WTC11 (cell line): Measurements from ENCODE around the gene OSBPL6. TPM values are rescaled to one million over a fixed set of nuclear protein-coding genes. Genes with fewer than 3 reads are reported as not detected.

ENCODE experiments used
- ATAC-seq: fragments of 200-7000 bp; cut with Tn5 transposase; 2 replicates; pipeline ENCODE4 v1.10.0; 2021; ENCODE audit warnings: mild to moderate bottlenecking, moderate library complexity
- CTCF ChIA-PET: fragments of 300-600 bp; sonication (Branson Sonifier 250); formaldehyde crosslinking; loops from one replicate; lab custom pipeline; 2021; ENCODE audit warnings: antibody characterized with exemption; lab: Charles Lee
- POLR2A ChIA-PET: fragments of 350-600 bp; sonication (Branson Sonifier 250); formaldehyde crosslinking; loops from one replicate; lab custom pipeline; 2021; ENCODE audit warnings: antibody characterized with exemption; lab: Charles Lee
- DNase-seq: peaks from one replicate; pipeline ENCODE4 v3.0.0; 2021; ENCODE audit warnings: low spot score
- H3K27ac Mint-ChIP-seq: 2 replicates; pipeline ENCODE4 v1.8.0; 2021; ENCODE audit warnings: mixed read lengths
- H3K27me3 Mint-ChIP-seq: 2 replicates; pipeline ENCODE4 v1.8.0; 2021; ENCODE audit warnings: low read depth, mild to moderate bottlenecking, moderate library complexity, mixed read lengths
- H3K36me3 Mint-ChIP-seq: 2 replicates; pipeline ENCODE4 v1.8.0; 2021; ENCODE audit warnings: mixed read lengths
- H3K4me1 Mint-ChIP-seq: 2 replicates; pipeline ENCODE4 v1.8.0; 2022; ENCODE audit warnings: mixed read lengths
- H3K4me3 Mint-ChIP-seq: 2 replicates; pipeline ENCODE4 v1.8.0; 2021; ENCODE audit warnings: mild to moderate bottlenecking, moderate library complexity, mixed read lengths
- H3K9me3 Mint-ChIP-seq: 2 replicates; pipeline ENCODE4 v1.8.0; 2021; ENCODE audit warnings: mixed read lengths
- ARID4B ChIP-seq: sonication (generic); formaldehyde crosslinking; IDR thresholded peaks from 2 replicates; pipeline ENCODE4 v1.8.0; 2023; ENCODE audit warnings: missing genetic modification reagents, mild to moderate bottlenecking, borderline replicate concordance
- ATF6 ChIP-seq: sonication (generic); formaldehyde crosslinking; IDR thresholded peaks from 2 replicates; pipeline ENCODE4 v1.8.1; 2023; ENCODE audit warnings: mild to moderate bottlenecking, missing genetic modification reagents
- CREM ChIP-seq: sonication (generic); formaldehyde crosslinking; IDR thresholded peaks from 2 replicates; pipeline ENCODE4 v1.8.1; 2022; ENCODE audit warnings: mild to moderate bottlenecking, missing genetic modification reagents, moderate library complexity
- ELF4 ChIP-seq: sonication (generic); formaldehyde crosslinking; IDR thresholded peaks from 2 replicates; pipeline ENCODE4 v1.8.1; 2022; ENCODE audit warnings: low read depth, mild to moderate bottlenecking, moderate library complexity, missing genetic modification reagents
- GABPB1 ChIP-seq: sonication (generic); formaldehyde crosslinking; IDR thresholded peaks from 2 replicates; pipeline ENCODE4 v1.8.1; 2023; ENCODE audit warnings: mild to moderate bottlenecking, missing genetic modification reagents
- HMGA2 ChIP-seq: fragments of 250-450 bp; sonication (Bioruptor Pico); IDR thresholded peaks from 2 replicates; pipeline ENCODE4 v1.4.0; 2021; ENCODE audit warnings: mild to moderate bottlenecking, moderate library complexity
- HMGXB4 ChIP-seq: sonication (generic); formaldehyde crosslinking; IDR thresholded peaks from 2 replicates; pipeline ENCODE4 v1.8.1; 2023; ENCODE audit warnings: mild to moderate bottlenecking, moderate library complexity, missing genetic modification reagents
- MLX ChIP-seq: sonication (generic); formaldehyde crosslinking; IDR thresholded peaks from 2 replicates; pipeline ENCODE4 v1.8.1; 2023; ENCODE audit warnings: mild to moderate bottlenecking, missing genetic modification reagents, moderate library complexity
- NFATC4 ChIP-seq: fragments of 250-450 bp; sonication (Bioruptor Pico); IDR thresholded peaks from 2 replicates; pipeline ENCODE4 v1.9.0; 2021; ENCODE audit warnings: mild to moderate bottlenecking
- NR2C2 ChIP-seq: sonication (generic); formaldehyde crosslinking; IDR thresholded peaks from 2 replicates; pipeline ENCODE4 v1.8.0; 2022; ENCODE audit warnings: mild to moderate bottlenecking, missing genetic modification reagents
- RELA ChIP-seq: sonication (generic); formaldehyde crosslinking; IDR thresholded peaks from 2 replicates; pipeline ENCODE4 v1.8.1; 2022; ENCODE audit warnings: missing genetic modification reagents, mild to moderate bottlenecking, borderline replicate concordance
- SMAD3 ChIP-seq: sonication (generic); formaldehyde crosslinking; IDR thresholded peaks from 2 replicates; pipeline ENCODE4 v1.8.0; 2022; ENCODE audit warnings: missing genetic modification reagents, mild to moderate bottlenecking, borderline replicate concordance
- STAT6 ChIP-seq: sonication (generic); formaldehyde crosslinking; conservative IDR thresholded peaks from 2 replicates; pipeline ENCODE4 v1.8.1; 2023; ENCODE audit warnings: mild to moderate bottlenecking, low read depth, missing genetic modification reagents, moderate library complexity
- TEAD4 ChIP-seq: sonication (generic); formaldehyde crosslinking; IDR thresholded peaks from 2 replicates; pipeline ENCODE4 v1.8.0; 2022; ENCODE audit warnings: mild to moderate bottlenecking, missing genetic modification reagents
- USF2 ChIP-seq: sonication (generic); formaldehyde crosslinking; IDR thresholded peaks from 2 replicates; pipeline ENCODE4 v1.8.1; 2023; ENCODE audit warnings: mild to moderate bottlenecking, missing genetic modification reagents, moderate library complexity
- ZNF121 ChIP-seq: sonication (generic); formaldehyde crosslinking; IDR thresholded peaks from 2 replicates; pipeline ENCODE4 v1.8.0; 2023; ENCODE audit warnings: missing genetic modification reagents
- ZNF423 ChIP-seq: fragments of 250-450 bp; sonication (Bioruptor Pico); IDR thresholded peaks from 2 replicates; pipeline ENCODE4 v2.1.2; 2022; ENCODE audit warnings: mild to moderate bottlenecking, moderate library complexity
- total RNA-seq: library from RNA; stranded (reverse); gene quantifications from 3 replicates; pipeline ENCODE4 v1.2.3, GENCODE V29; 2021

OSBPL6 gene
- total RNA-seq, 1 experiment from 2014 or later, result 9.2 TPM

GRCh38 chr2:178223806-178224205, 29.5 kb downstream of the OSBPL6 start:
- H3K9me3 Mint-ChIP-seq, result peaks cover 11% of the 10 kb centered on the region
- DNase-seq (no peak), ATAC-seq (no peak)
- H3K4me3 Mint-ChIP-seq, result no peak overlapping the region
- CTCF ChIA-PET, result no interaction called here
- H3K27me3 Mint-ChIP-seq, result peaks cover 26% of the 10 kb centered on the region
- peaks cover 39% of the 10 kb centered on the region for H3K4me1 Mint-ChIP-seq
- peaks cover 6% of the 10 kb centered on the region for H3K36me3 Mint-ChIP-seq
- POLR2A ChIA-PET, result no interaction called here
- TF ChIP-seq USF2 (no peak), TEAD4 (CRISPR knock-in tag) (no peak), GABPB1 (CRISPR knock-in tag) (no peak), ATF6 (no peak), HMGXB4 (CRISPR knock-in tag) (no peak), SMAD3 (no peak), NR2C2 (CRISPR knock-in tag) (no peak), STAT6 (CRISPR knock-in tag) (no peak), ZNF423 (CRISPR knock-in tag) (no peak), ZNF121 (CRISPR knock-in tag) (no peak), ARID4B (CRISPR knock-in tag) (no peak), CREM (CRISPR knock-in tag) (no peak), ELF4 (no peak), RELA (CRISPR knock-in tag) (no peak), MLX (CRISPR knock-in tag) (no peak), HMGA2 (CRISPR knock-in tag) (no peak), NFATC4 (CRISPR knock-in tag) (no peak)
- TF ChIP-seq, all 79 proteins: peak for 0
- H3K27ac Mint-ChIP-seq, result no peak overlapping the region
